ENCODE results near the gene PSKH1. TPM values are rescaled to one million over a fixed set of nuclear protein-coding genes. Genes with fewer than 3 reads are reported as not detected.

The PSKH1 gene
- polyA plus RNA-seq, 2 of the 4 experiments (the other 2 are of a cell fraction) = 15.1 to 15.8 TPM

DNA sequence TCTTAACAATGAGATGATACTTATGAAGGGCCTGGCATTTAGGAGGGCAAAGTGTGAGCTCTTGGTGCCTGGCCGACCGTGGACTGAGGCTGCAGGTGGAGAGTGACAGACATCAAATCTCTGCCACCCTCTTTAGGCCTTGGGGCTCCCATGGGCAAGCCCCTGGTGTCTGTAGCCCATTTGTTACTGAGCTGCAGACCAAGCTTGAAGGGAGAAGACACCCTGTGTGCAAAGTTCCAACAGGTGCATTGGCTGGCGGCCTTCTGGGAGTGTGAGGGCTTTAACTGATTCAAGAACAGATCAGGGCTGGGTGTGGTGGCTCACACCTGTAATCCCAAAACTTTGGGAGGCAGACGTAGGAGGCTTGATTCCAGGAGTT, 39.4 kb downstream of the PSKH1 start:
- Histone ChIP-seq H3K27ac (no peak overlapping the region), H3K9me3 (no peaks in the 10 kb centered on the region), H3K4me3 (no peak overlapping the region), H3K4me2 (no peak overlapping the region), H3K4me1 (peaks cover 16% of the 10 kb centered on the region; the same call in 2 of the 3 replicates)
- WGBS (ENCODE audit: missing lambda C conversion rate) = 81% methylated on average over 4 of the region's 4 CpGs
- no peak for TF ChIP-seq PBX3 (IDR thresholded peaks at IDR 0.05)
- TF ChIP-seq RNF2 (IDR thresholded peaks at IDR 0.05; ENCODE audit: borderline replicate concordance, low read depth) = no peak
- TF ChIP-seq FOSL2 (IDR thresholded peaks at IDR 0.05) = no peak
- TF ChIP-seq FOSL2 (CRISPR knock-in tag; IDR thresholded peaks at IDR 0.05) = no peak
- no peak for TF ChIP-seq HEYL (CRISPR knock-in tag; IDR thresholded peaks at IDR 0.05)
- TF ChIP-seq HOXA7 (CRISPR knock-in tag; IDR thresholded peaks at IDR 0.05) = no peak
- TF ChIP-seq BHLHE40 (IDR thresholded peaks at IDR 0.05; ENCODE audit: low read depth, low read length) = no peak
- TF ChIP-seq HOXB5 (CRISPR knock-in tag; IDR thresholded peaks at IDR 0.05) = no peak
- TF ChIP-seq MAZ (IDR thresholded peaks at IDR 0.05; ENCODE audit: borderline replicate concordance, low read depth, low read length) = no peak
- TF ChIP-seq POLR2AphosphoS2 (conservative IDR thresholded peaks at IDR 0.05; ENCODE audit: low read length) = no peak
- no peak for TF ChIP-seq GATA3 (IDR thresholded peaks at IDR 0.05; ENCODE audit: borderline replicate concordance)
- no peak for TF ChIP-seq MAFK (IDR thresholded peaks at IDR 0.05; ENCODE audit: partially characterized antibody)
- TF ChIP-seq FOXS1 (CRISPR knock-in tag; IDR thresholded peaks at IDR 0.05) = no peak
- no peak for TF ChIP-seq REST (IDR thresholded peaks at IDR 0.05)
- TF ChIP-seq CBX2 (IDR thresholded peaks at IDR 0.05; ENCODE audit: borderline replicate concordance, low read depth) = no peak
- no peak for TF ChIP-seq POLR2A (IDR thresholded peaks at IDR 0.05; ENCODE audit: low read length)
- TF ChIP-seq, protein P1, sequence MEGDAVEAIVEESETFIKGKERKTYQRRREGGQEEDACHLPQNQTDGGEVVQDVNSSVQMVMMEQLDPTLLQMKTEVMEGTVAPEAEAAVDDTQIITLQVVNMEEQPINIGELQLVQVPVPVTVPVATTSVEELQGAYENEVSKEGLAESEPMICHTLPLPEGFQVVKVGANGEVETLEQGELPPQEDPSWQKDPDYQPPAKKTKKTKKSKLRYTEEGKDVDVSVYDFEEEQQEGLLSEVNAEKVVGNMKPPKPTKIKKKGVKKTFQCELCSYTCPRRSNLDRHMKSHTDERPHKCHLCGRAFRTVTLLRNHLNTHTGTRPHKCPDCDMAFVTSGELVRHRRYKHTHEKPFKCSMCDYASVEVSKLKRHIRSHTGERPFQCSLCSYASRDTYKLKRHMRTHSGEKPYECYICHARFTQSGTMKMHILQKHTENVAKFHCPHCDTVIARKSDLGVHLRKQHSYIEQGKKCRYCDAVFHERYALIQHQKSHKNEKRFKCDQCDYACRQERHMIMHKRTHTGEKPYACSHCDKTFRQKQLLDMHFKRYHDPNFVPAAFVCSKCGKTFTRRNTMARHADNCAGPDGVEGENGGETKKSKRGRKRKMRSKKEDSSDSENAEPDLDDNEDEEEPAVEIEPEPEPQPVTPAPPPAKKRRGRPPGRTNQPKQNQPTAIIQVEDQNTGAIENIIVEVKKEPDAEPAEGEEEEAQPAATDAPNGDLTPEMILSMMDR (IDR thresholded peaks at IDR 0.05) = no peak
- no peak for TF ChIP-seq RFX5 (IDR thresholded peaks at IDR 0.05)
- ATAC-seq (no peak), DNase-seq (ENCODE audit: low read depth in 1 of 2, low spot score in 1 of 2) (no peak), FAIRE-seq (no peak)
- POLR2A ChIA-PET = no interaction called here
- CTCF ChIA-PET = interaction anchor here (0.6 to 22.2 kb wide), 10 partner anchors 10 to 439 kb away, joined by 3 to 370 read pairs (median 6); partner anchors contain the start of genes EDC4 and NRN1L

DNA sequence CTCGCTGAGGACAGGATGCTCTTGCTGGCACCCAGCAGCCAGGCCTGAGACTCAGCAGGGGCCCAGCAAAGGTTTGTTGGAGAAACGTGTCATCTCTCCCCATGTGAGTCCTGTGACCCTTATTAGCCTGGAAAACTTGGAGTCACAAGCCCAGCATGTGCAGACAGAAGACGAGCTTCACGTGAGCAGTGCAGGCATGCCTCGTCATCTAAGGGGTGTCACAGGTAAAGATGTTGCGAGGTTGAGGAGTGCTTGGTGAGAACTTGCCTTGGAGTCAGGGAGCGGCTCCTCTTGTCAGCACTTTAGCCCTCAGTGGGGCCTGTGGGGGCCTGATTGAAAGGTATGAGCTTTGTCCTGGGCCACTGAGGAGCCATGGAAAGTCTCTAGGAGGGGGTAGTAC, 40.8 kb downstream of the PSKH1 start:
- peaks cover 16% of the 10 kb centered on the region; the same call in 2 of the 3 replicates for H3K4me1 ChIP-seq
- POLR2A ChIA-PET = no interaction called here
- WGBS (ENCODE audit: missing lambda C conversion rate) = 81% methylated on average over 7 of the region's 7 CpGs
- TF ChIP-seq, protein P2, sequence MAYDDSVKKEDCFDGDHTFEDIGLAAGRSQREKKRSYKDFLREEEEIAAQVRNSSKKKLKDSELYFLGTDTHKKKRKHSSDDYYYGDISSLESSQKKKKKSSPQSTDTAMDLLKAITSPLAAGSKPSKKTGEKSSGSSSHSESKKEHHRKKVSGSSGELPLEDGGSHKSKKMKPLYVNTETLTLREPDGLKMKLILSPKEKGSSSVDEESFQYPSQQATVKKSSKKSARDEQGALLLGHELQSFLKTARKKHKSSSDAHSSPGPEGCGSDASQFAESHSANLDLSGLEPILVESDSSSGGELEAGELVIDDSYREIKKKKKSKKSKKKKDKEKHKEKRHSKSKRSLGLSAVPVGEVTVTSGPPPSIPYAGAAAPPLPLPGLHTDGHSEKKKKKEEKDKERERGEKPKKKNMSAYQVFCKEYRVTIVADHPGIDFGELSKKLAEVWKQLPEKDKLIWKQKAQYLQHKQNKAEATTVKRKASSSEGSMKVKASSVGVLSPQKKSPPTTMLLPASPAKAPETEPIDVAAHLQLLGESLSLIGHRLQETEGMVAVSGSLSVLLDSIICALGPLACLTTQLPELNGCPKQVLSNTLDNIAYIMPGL (CRISPR knock-in tag; IDR thresholded peaks at IDR 0.05; ENCODE audit: borderline replicate concordance) = no peak
- TF ChIP-seq HOXA7 (CRISPR knock-in tag; IDR thresholded peaks at IDR 0.05) (no peak), FOSL2 (IDR thresholded peaks at IDR 0.05) (no peak), FOSL2 (CRISPR knock-in tag; IDR thresholded peaks at IDR 0.05) (no peak), MAZ (IDR thresholded peaks at IDR 0.05; ENCODE audit: borderline replicate concordance, low read depth, low read length) (no peak), HDAC2 (IDR thresholded peaks at IDR 0.05) (no peak), KDM1A (IDR thresholded peaks at IDR 0.05; ENCODE audit: low read depth) (no peak), MYC (IDR thresholded peaks at IDR 0.05; ENCODE audit: borderline replicate concordance, low read length) (no peak), E2F6 (IDR thresholded peaks at IDR 0.05; ENCODE audit: borderline replicate concordance, low read depth) (no peak), MAX (IDR thresholded peaks at IDR 0.05) (no peak), RARB (CRISPR knock-in tag; IDR thresholded peaks at IDR 0.05) (no peak), RCOR1 (IDR thresholded peaks at IDR 0.05; ENCODE audit: low read depth, low read length) (no peak), JUNB (IDR thresholded peaks at IDR 0.05) (no peak), POLR2AphosphoS2 (conservative IDR thresholded peaks at IDR 0.05; ENCODE audit: low read length) (no peak), ESRRA (IDR thresholded peaks at IDR 0.05; ENCODE audit: borderline replicate concordance, low read length) (no peak)
- TF ChIP-seq, protein P3, sequence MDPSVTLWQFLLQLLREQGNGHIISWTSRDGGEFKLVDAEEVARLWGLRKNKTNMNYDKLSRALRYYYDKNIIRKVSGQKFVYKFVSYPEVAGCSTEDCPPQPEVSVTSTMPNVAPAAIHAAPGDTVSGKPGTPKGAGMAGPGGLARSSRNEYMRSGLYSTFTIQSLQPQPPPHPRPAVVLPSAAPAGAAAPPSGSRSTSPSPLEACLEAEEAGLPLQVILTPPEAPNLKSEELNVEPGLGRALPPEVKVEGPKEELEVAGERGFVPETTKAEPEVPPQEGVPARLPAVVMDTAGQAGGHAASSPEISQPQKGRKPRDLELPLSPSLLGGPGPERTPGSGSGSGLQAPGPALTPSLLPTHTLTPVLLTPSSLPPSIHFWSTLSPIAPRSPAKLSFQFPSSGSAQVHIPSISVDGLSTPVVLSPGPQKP (IDR thresholded peaks at IDR 0.05; ENCODE audit: low read depth, low read length) = no peak

More for the DNA sequence above, 40.8 kb downstream of the PSKH1 start:
- CTCF ChIA-PET = interaction anchor here (0.6 to 22.2 kb wide), 11 partner anchors 8 to 413 kb away, joined by 3 to 370 read pairs (median 8); partner anchors contain the start of genes EDC4 and NRN1L
- FAIRE-seq (no peak), ATAC-seq (no peak), DNase-seq (ENCODE audit: low read depth in 1 of 2, low spot score in 1 of 2) (no peak)
- Histone ChIP-seq H3K27ac (no peak overlapping the region), H3K9me3 (no peaks in the 10 kb centered on the region), H3K4me2 (no peak overlapping the region), H3K4me3 (no peak overlapping the region)
